ENCODE measurements around the gene SYNJ2.
"Not testable (repeated sequence)": the region's sequence is repeated elsewhere in the genome, so short reads cannot be mapped to it uniquely, and the experiment has no call there.

The SYNJ2 gene

DNA sequence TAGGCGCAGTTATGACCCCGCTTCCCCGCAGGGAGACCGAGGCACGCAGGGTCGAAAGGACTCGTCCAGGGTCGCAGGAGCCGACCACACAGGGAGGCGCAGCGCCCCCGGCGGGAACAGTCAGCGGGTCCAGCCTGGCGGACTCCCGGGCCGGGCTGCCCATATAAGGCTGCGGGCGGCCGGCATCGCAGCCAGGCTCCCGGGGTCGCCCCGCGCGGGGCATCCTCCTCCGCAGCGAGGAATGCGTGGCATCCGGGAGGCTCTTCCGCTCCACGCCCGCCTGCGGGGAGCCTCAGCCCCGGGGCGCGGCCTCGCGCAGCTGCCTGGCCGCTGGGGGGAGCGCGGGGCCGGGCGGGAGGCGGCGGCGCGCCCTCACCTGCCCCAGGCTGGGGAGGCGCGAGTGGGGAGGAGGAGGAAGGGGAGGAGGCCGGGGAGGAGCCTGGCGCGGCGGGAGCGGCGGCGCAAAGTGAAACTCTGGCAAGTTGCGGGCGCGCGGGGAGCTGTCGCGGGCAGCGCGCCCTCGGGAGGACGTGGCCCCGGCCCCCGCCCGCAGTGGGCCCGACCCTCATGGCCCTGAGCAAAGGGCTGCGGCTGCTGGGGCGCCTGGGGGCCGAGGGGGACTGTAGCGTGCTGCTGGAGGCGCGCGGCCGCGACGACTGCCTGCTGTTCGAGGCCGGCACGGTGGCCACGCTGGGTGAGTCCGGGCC lies at the start of gene SYNJ2:
TSS of gene SYNJ2 (plus strand) at position 469 of the 707 bp plus-strand sequence. CDS start at position 568, 99 bp downstream.
- peak; percentile 87 for DNase-seq

DNA sequence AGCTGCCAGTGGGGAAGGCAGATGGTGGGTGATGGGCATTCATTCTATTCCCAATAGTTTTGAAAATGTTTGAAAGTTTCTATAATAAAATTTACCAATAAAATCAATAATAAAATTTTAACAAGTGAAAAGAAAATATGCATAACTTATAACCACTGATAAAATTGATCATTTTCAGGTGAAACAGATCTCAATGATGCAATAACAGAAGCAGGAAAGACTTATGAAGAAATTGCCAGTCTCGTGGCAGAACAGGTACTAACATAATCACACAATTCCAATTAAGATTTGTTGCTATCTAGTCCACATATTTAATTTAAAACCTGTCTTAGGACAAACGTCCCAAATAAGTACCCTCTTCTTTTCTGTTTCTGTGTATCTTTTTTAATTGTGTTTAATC lies 45.9 kb upstream of the SYNJ2 start:
- no peak for DNase-seq

DNA sequence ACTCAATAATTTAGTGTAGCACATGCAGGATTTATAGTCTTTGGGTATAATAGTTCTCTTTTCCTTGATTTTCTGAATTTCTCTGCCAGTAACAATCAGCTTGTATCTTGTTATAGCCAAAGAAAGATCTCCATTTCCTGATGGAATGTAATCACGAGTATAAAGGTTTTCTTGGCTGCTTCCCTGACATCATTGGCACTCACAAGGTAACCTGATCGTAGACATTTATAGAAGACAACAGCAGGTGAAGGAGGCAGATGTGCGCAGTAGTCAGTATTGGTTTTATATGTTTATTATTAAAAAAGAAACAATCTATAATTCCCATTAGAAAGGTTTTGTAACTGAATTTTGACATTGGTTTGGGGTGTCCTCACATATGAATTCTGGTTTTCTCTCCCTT lies 44.3 kb upstream of the SYNJ2 start:
- no peak for DNase-seq

GRCh38 chr6:157937916-157938315 lies 43.7 kb upstream of the SYNJ2 start:
- no peak for DNase-seq

DNA sequence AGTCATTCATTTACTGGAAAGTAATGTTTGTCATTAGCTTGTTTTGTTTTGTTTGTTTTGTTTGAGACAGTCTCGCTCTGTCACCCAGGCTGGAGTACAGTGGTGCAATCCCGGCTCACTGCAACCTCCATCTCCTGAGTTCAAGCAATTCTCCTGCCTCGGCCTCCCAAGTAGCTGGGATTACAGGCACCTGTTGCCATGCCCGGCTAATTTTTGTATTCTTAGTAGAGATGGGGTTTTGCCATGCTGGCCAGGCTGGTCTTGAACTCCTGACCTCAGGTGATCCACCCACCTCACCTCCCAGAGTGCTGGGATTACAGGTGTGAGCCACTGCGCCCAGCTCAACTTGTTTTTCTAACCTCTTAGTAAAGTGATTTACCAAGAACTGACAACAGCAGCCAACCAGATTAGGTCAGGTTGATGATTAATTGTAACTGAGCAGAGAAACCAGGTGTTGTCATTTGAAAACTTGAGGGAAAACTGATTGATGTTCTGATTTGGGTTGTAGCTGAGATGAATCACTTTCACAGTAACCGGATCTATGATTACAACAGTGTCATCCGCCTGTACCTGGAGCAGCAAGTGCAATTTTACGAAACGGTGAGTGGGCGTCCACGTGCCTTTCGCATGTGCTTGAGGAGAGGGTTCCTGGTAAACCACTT lies 41.2 kb upstream of the SYNJ2 start:
- peak; percentile 63 for DNase-seq

- no peak for DNase-seq
Measured at GRCh38 chr6:157941101-157941863, 40.4 kb upstream of the SYNJ2 start.

- DNase-seq = no peak
Measured at GRCh38 chr6:157942351-157942750, 39.3 kb upstream of the SYNJ2 start.

- DNase-seq = no peak
Measured at GRCh38 chr6:157943249-157943963, 38.3 kb upstream of the SYNJ2 start.

DNA sequence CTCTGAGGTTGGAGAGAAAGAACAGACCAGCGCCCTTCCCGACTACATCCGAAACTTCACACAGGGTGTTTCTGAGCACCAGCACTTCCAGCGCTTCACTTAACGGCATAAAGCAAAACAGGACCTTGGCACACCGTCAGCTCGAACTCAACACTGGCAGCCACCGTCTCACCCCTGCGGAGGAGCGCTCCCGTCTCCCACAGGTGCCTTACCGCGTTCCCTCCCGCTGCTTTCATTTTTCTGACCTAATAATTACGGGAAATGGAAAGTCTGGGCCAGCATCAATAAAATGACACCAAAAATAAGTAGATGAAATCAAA lies 37.7 kb upstream of the SYNJ2 start:
- DNase-seq = no peak

- DNase-seq = no peak
Measured at GRCh38 chr6:157944983-157945931, 36.4 kb upstream of the SYNJ2 start.

- DNase-seq = no peak
Measured at GRCh38 chr6:157946053-157946617, 35.5 kb upstream of the SYNJ2 start.

DNA sequence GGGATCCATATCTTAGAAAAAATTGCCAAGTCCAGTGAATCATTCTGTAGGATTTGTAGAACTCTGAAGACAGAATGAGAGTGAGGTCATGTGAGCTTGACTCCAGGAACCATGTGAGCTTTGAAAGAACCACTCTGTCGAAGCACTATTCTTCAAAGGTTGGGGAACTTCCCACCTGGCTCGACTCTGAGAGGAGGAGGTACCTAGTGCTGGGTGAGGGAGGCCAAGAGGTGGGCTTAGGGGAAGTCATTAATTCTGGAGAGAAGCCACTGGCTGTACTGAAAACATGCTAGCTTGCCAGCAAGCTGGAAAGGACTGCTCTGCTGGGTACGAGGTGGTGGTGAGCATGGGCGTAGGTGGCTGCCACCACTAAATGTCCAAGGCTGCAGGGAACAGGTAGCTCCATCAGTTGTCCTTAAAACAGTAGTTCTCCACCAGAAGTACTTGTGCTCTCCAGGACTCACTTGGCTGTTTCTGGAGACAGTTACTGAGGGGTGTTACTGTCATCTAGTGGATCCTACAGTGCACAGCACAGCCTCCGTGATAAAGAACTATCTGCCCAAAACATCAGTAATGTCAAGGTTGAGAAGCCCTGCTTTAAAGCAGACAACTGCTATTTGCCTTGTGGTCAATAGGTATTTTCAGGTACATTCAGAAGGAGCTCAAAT lies 34.7 kb upstream of the SYNJ2 start:
- peak; percentile 21 for DNase-seq

GRCh38 chr6:157950899-157951298 lies 30.8 kb upstream of the SYNJ2 start:
- not testable (repeated sequence) for DNase-seq

DNA sequence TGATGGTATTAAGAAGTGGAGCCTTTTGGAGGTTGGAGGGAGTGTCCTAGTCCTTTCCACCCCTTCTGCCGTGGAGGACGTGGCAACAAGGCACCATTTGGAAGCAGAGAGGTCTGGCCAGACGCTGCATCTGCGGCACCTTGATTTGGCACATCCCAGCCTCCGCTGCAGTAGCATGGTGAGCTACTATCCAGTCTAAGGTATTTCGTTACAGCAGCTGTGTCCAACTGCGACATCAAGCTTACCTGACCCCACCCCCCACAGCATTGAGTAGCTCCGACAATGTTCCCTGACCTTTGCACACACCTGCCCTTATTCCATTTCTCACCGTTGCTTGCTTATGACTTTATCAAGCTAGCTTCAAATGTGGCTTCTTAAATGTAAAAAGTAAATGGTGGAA lies 29.8 kb upstream of the SYNJ2 start:
- no peak for DNase-seq

DNA sequence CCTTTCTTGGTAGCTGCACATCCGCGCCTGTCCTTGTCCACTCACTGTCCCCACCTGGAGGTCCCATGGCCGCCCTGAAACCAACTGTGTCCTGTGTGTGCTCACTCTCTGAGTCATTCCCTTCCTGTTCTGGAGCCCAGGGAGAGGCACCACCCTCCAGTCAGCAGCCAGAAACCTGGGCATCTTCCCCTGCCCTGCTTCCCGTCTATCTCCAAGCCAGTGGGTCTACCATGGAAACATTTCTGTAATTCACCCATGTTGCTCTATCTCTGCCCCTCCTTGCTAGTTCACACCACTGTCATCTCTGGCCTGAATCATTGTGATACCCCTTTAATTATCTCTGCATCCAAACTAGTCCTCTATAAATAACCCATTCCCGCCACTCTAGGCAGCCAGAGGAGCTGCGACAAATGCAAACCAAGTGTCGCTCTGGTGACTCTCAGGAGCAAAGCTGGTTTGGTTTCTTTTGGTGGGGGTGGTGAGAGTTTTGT lies 28.8 kb upstream of the SYNJ2 start:
- no peak for DNase-seq

DNA sequence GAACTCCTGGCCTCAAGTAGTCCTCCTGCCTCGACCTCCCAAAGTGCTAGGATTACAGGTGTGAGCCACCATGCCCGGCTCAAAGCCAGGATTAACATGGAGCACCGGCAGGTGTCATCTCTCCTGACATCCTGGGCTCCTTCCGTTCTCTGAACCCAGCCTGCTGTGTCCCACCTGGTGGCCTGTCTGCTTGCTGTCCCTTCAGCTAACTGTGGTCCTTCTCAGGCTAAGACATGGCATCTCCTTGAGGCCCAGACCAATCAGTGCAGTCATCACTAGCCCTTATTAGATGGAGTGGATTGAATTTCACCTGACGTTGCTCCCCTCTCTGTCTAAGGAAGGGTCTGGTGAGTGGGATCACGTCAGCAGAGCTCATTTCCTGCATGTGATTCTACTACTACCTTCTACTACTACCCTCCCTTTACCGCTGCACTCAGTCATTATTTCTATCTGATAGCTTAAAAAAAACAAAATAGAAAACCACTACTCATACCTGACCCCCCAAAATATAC lies 28.0 kb upstream of the SYNJ2 start:
- no peak for DNase-seq

GRCh38 chr6:157954150-157955117 lies 27.2 kb upstream of the SYNJ2 start:
- no peak for DNase-seq

GRCh38 chr6:157955675-157956074 lies 26.0 kb upstream of the SYNJ2 start:
- DNase-seq = no peak

DNA sequence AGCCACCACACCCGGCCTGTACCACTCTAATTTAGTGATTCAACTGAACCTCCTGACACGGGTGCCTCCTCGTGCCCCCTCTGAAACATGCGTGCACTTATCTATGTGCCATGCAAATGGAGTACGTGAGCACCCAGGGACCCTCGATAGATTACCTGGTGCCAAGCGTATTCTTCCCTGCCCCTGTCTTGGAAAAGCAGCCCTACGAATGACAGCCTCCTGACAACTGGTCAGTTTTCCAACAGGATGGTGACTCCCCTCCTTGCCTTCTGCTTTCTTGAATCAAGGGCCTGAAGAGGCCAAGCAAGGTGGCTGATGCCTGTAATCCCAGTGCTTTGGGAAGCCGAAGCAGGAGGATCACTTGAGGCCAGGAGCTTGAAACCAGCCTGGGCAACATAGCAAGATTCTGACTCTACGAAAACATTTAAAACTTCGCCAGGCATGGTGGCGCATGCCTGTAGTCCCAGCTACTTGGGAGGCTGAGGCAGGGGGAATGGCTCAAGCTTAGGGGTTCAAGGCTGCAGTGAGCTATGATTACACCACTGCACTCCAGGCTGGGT lies 25.4 kb upstream of the SYNJ2 start:
- no peak for DNase-seq
